Activated CD8-positive, alpha-beta T cell treated with anti-CD3 and anti-CD28 coated beads, Interleukin-2, amount 10 ng/mL, durations not matched to agents 7 days and 5 days (primary cell): Measurements from ENCODE around the gene MTHFD1L. TPM values are rescaled to one million over a fixed set of nuclear protein-coding genes. Genes with fewer than 3 reads are reported as not detected.

Experiments used
- ATAC-seq: fragments of 150-1000 bp; cut with Tn5 transposase; one replicate; pipeline ENCODE4 v1.10.0; 2021; ENCODE audit warnings: moderate library complexity
- CTCF ChIA-PET: fragments of 350-600 bp; sonication (Branson Sonifier 250); formaldehyde crosslinking; loops from one replicate; lab custom pipeline; 2021; ENCODE audit warnings: antibody characterized with exemption; lab: Charles Lee
- POLR2A ChIA-PET: fragments of 350-600 bp; sonication (Branson Sonifier 250); formaldehyde crosslinking; loops from one replicate; lab custom pipeline; 2021; ENCODE audit warnings: antibody characterized with exemption; lab: Charles Lee
- DNase-seq: peaks from one replicate; pipeline ENCODE4 v3.0.0-alpha.2; 2020
- H3K27ac Mint-ChIP-seq: one replicate; pipeline ENCODE4 v1.8.0; 2021; ENCODE audit warnings: mild to moderate bottlenecking, mixed read lengths
- H3K27me3 Mint-ChIP-seq: one replicate; pipeline ENCODE4 v1.8.0; 2021; ENCODE audit warnings: low read depth, mixed read lengths
- H3K36me3 Mint-ChIP-seq: one replicate; pipeline ENCODE4 v1.8.0; 2021; ENCODE audit warnings: low read depth, mixed read lengths
- H3K4me1 Mint-ChIP-seq: one replicate; pipeline ENCODE4 v1.8.0; 2021; ENCODE audit warnings: low read depth, mixed read lengths
- H3K4me3 Mint-ChIP-seq: one replicate; pipeline ENCODE4 v1.8.0; 2021; ENCODE audit warnings: mild to moderate bottlenecking, mixed read lengths
- H3K9me3 Mint-ChIP-seq: one replicate; pipeline ENCODE4 v1.8.0; 2022; ENCODE audit warnings: mixed read lengths; ENCODE audit not compliant: insufficient read depth
- total RNA-seq, 2 experiments: library from RNA; stranded (reverse); gene quantifications; one replicate each; pipeline ENCODE4 v1.2.3, GENCODE V29; 2021

MTHFD1L gene
- total RNA-seq, 2 experiments from 2014 or later = 59.7 to 62.3 TPM

GRCh38 chr6:151065027-151065815, 199.7 kb downstream of the MTHFD1L start:
- ChIA-PET CTCF (no interaction called here), POLR2A (no interaction called here)
- Mint-ChIP-seq H3K27ac (no peak overlapping the region), H3K9me3 (no peaks in the 10 kb centered on the region), H3K27me3 (no peaks in the 10 kb centered on the region), H3K36me3 (peaks cover 24% of the 10 kb centered on the region), H3K4me1 (no peaks in the 10 kb centered on the region), H3K4me3 (no peak overlapping the region)
- ATAC-seq = no peak
- no peak for DNase-seq

GRCh38 chr6:151067684-151068596, 202.4 kb downstream of the MTHFD1L start:
- DNase-seq = no peak
- H3K4me3 Mint-ChIP-seq = no peak overlapping the region
- ATAC-seq = no peak
- ChIA-PET POLR2A (no interaction called here), CTCF (interaction anchor here (0.9 to 1.6 kb wide), 2 partner anchors 53 to 176 kb away, joined by 3 to 7 read pairs; no protein-coding TSS in a partner anchor)
- H3K36me3 Mint-ChIP-seq = peaks cover 32% of the 10 kb centered on the region
- H3K27ac Mint-ChIP-seq = no peak overlapping the region
- no peaks in the 10 kb centered on the region for H3K4me1 Mint-ChIP-seq
- H3K27me3 Mint-ChIP-seq = no peaks in the 10 kb centered on the region
- peaks cover 4% of the 10 kb centered on the region for H3K9me3 Mint-ChIP-seq

- H3K4me1 Mint-ChIP-seq = no peaks in the 10 kb centered on the region
- no peak overlapping the region for H3K4me3 Mint-ChIP-seq
- ATAC-seq = no peak
- no peak for DNase-seq
- ChIA-PET POLR2A (no interaction called here), CTCF (interaction anchor here (0.9 to 1.6 kb wide), 2 partner anchors 54 to 177 kb away, joined by 3 to 7 read pairs; no protein-coding TSS in a partner anchor)
- peaks cover 7% of the 10 kb centered on the region for H3K9me3 Mint-ChIP-seq
- H3K36me3 Mint-ChIP-seq = peaks cover 31% of the 10 kb centered on the region
- H3K27me3 Mint-ChIP-seq = no peaks in the 10 kb centered on the region
- no peak overlapping the region for H3K27ac Mint-ChIP-seq
These were observed 203.3 kb downstream of the MTHFD1L start for GRCh38 chr6:151068761-151069312.

- ATAC-seq (no peak), DNase-seq (no peak)
- ChIA-PET POLR2A (interaction anchor here (0.6 kb wide), 1 partner anchor 36 kb away, joined by 3 read pairs; no protein-coding TSS in a partner anchor), CTCF (interaction anchor here (1.6 kb wide), 1 partner anchor 55 kb away, joined by 7 read pairs; no protein-coding TSS in a partner anchor)
- Mint-ChIP-seq H3K27ac (no peak overlapping the region), H3K36me3 (peaks cover 33% of the 10 kb centered on the region), H3K27me3 (no peaks in the 10 kb centered on the region), H3K4me1 (no peaks in the 10 kb centered on the region), H3K9me3 (peaks cover 9% of the 10 kb centered on the region), H3K4me3 (no peak overlapping the region)
These were observed 204.1 kb downstream of the MTHFD1L start for GRCh38 chr6:151069641-151070040.

- Mint-ChIP-seq H3K27me3 (no peaks in the 10 kb centered on the region), H3K27ac (no peak overlapping the region), H3K36me3 (peaks cover 30% of the 10 kb centered on the region), H3K9me3 (peaks cover 9% of the 10 kb centered on the region), H3K4me1 (no peaks in the 10 kb centered on the region), H3K4me3 (no peak overlapping the region)
- CTCF ChIA-PET = no interaction called here
- no peak for ATAC-seq
- no peak for DNase-seq
- POLR2A ChIA-PET = no interaction called here
These were observed 205.1 kb downstream of the MTHFD1L start for GRCh38 chr6:151070631-151071051.

- H3K4me1 Mint-ChIP-seq = no peaks in the 10 kb centered on the region
- peaks cover 33% of the 10 kb centered on the region for H3K36me3 Mint-ChIP-seq
- no peaks in the 10 kb centered on the region for H3K27me3 Mint-ChIP-seq
- CTCF ChIA-PET = no interaction called here
- H3K27ac Mint-ChIP-seq = no peak overlapping the region
- no peak overlapping the region for H3K4me3 Mint-ChIP-seq
- H3K9me3 Mint-ChIP-seq = peaks cover 9% of the 10 kb centered on the region
- ATAC-seq (no peak), DNase-seq (no peak)
- POLR2A ChIA-PET = no interaction called here
These were observed 205.8 kb downstream of the MTHFD1L start for GRCh38 chr6:151071295-151071694.

- H3K9me3 Mint-ChIP-seq = peaks cover 9% of the 10 kb centered on the region
- no peak overlapping the region for H3K4me3 Mint-ChIP-seq
- ChIA-PET CTCF (interaction anchor here (1.5 kb wide), 1 partner anchor 251 kb away, joined by 3 read pairs; no protein-coding TSS in a partner anchor), POLR2A (no interaction called here)
- DNase-seq = no peak
- no peak overlapping the region for H3K27ac Mint-ChIP-seq
- no peaks in the 10 kb centered on the region for H3K4me1 Mint-ChIP-seq
- peaks cover 33% of the 10 kb centered on the region for H3K36me3 Mint-ChIP-seq
- H3K27me3 Mint-ChIP-seq = no peaks in the 10 kb centered on the region
- ATAC-seq = no peak
These were observed 207.6 kb downstream of the MTHFD1L start for GRCh38 chr6:151073146-151073545.

- H3K4me3 Mint-ChIP-seq = no peak overlapping the region
- ATAC-seq = no peak
- no peak for DNase-seq
- no peaks in the 10 kb centered on the region for H3K4me1 Mint-ChIP-seq
- H3K27me3 Mint-ChIP-seq = no peaks in the 10 kb centered on the region
- H3K36me3 Mint-ChIP-seq = peaks cover 38% of the 10 kb centered on the region
- no peak overlapping the region for H3K27ac Mint-ChIP-seq
- H3K9me3 Mint-ChIP-seq = peaks cover 9% of the 10 kb centered on the region
- CTCF ChIA-PET = interaction anchor here (1.5 kb wide), 1 partner anchor 250 kb away, joined by 3 read pairs; no protein-coding TSS in a partner anchor
- POLR2A ChIA-PET = no interaction called here
These were observed 208.2 kb downstream of the MTHFD1L start for GRCh38 chr6:151073701-151074100.

- ChIA-PET POLR2A (no interaction called here), CTCF (interaction anchor here (1.7 kb wide), 1 partner anchor 11 kb away, joined by 3 read pairs; no protein-coding TSS in a partner anchor)
- no peak overlapping the region for H3K27ac Mint-ChIP-seq
- peaks cover 9% of the 10 kb centered on the region for H3K9me3 Mint-ChIP-seq
- DNase-seq (no peak), ATAC-seq (no peak)
- no peak overlapping the region for H3K4me3 Mint-ChIP-seq
- peaks cover 35% of the 10 kb centered on the region for H3K36me3 Mint-ChIP-seq
- H3K27me3 Mint-ChIP-seq = no peaks in the 10 kb centered on the region
- no peaks in the 10 kb centered on the region for H3K4me1 Mint-ChIP-seq
These were observed 209.5 kb downstream of the MTHFD1L start for GRCh38 chr6:151075005-151075404.

GRCh38 chr6:151075527-151075926, 210.0 kb downstream of the MTHFD1L start:
- no peak overlapping the region for H3K4me3 Mint-ChIP-seq
- no peaks in the 10 kb centered on the region for H3K27me3 Mint-ChIP-seq
- DNase-seq (no peak), ATAC-seq (no peak)
- no peaks in the 10 kb centered on the region for H3K4me1 Mint-ChIP-seq
- ChIA-PET POLR2A (no interaction called here), CTCF (interaction anchor here (1.7 kb wide), 1 partner anchor 12 kb away, joined by 3 read pairs; no protein-coding TSS in a partner anchor)
- peaks cover 9% of the 10 kb centered on the region for H3K9me3 Mint-ChIP-seq
- H3K36me3 Mint-ChIP-seq = peaks cover 32% of the 10 kb centered on the region
- H3K27ac Mint-ChIP-seq = no peak overlapping the region

GRCh38 chr6:151075930-151076555, 210.5 kb downstream of the MTHFD1L start:
- H3K9me3 Mint-ChIP-seq = peaks cover 9% of the 10 kb centered on the region
- no peaks in the 10 kb centered on the region for H3K4me1 Mint-ChIP-seq
- no peak overlapping the region for H3K4me3 Mint-ChIP-seq
- H3K27me3 Mint-ChIP-seq = no peaks in the 10 kb centered on the region
- ATAC-seq (no peak), DNase-seq (no peak)
- no peak overlapping the region for H3K27ac Mint-ChIP-seq
- ChIA-PET CTCF (interaction anchor here (1.7 kb wide), 1 partner anchor 12 kb away, joined by 3 read pairs; no protein-coding TSS in a partner anchor), POLR2A (no interaction called here)
- peaks cover 30% of the 10 kb centered on the region for H3K36me3 Mint-ChIP-seq
